HG03103 (cell line): ENCODE measurements around the gene SCN2A.
A peak's percentile ranks its signal among the peaks of the same experiment; 100 is the strongest.

Experiments
- ATAC-seq: cut with Tn5 transposase; IDR thresholded peaks from one replicate; pipeline ENCODE4 v1.9.1; 2021; ENCODE audit warnings: low read depth; ENCODE audit not compliant: unreplicated experiment

Gene SCN2A

GRCh38 chr2:165239230-165239629 is at the start of gene SCN2A:
Gene SCN2A (plus strand): TSS chr2:165239414. CDS start chr2:165295824, 56,410 bp downstream.
- ATAC-seq, result peak; percentile 51

- no peak for ATAC-seq
Observed at GRCh38 chr2:165191096-165191728, 48.0 kb upstream of the SCN2A start.

GRCh38 chr2:165192729-165193128 is 46.5 kb upstream of the SCN2A start:
- ATAC-seq, result peak; percentile 38

- ATAC-seq, result peak; percentile 94
Observed at GRCh38 chr2:165193178-165193777, 45.9 kb upstream of the SCN2A start.

GRCh38 chr2:165196411-165196810 is 42.8 kb upstream of the SCN2A start:
- no peak for ATAC-seq

GRCh38 chr2:165197346-165197745 is 41.9 kb upstream of the SCN2A start:
- no peak for ATAC-seq

- no peak for ATAC-seq
Observed at GRCh38 chr2:165198181-165198580, 41.0 kb upstream of the SCN2A start.

- no peak for ATAC-seq
Observed at GRCh38 chr2:165202239-165202638, 37.0 kb upstream of the SCN2A start.

- ATAC-seq, result no peak
Observed at GRCh38 chr2:165203689-165204559, 35.3 kb upstream of the SCN2A start, which contains the start of gene SCN3A. Gene SCN3A (minus strand): TSS chr2:165204050. CDS start chr2:165176394, 27,656 bp downstream.

- no peak for ATAC-seq
Observed at GRCh38 chr2:165205865-165206264, 33.3 kb upstream of the SCN2A start.

- ATAC-seq, result no peak
Observed at GRCh38 chr2:165208094-165208493, 31.1 kb upstream of the SCN2A start.

GRCh38 chr2:165214093-165214492 is 25.1 kb upstream of the SCN2A start:
- no peak for ATAC-seq

GRCh38 chr2:165219481-165219880 is 19.7 kb upstream of the SCN2A start:
- no peak for ATAC-seq

GRCh38 chr2:165224941-165225340 is 14.3 kb upstream of the SCN2A start:
- no peak for ATAC-seq

GRCh38 chr2:165227571-165227970 is 11.6 kb upstream of the SCN2A start:
- no peak for ATAC-seq

- no peak for ATAC-seq
Observed at GRCh38 chr2:165237056-165237455, 2.2 kb upstream of the SCN2A start.

GRCh38 chr2:165238295-165238694 is 919 bp upstream of the SCN2A start:
- ATAC-seq, result no peak

- no peak for ATAC-seq
Observed at GRCh38 chr2:165239856-165240515, 772 bp downstream of the SCN2A start.

- no peak for ATAC-seq
Observed at GRCh38 chr2:165240916-165241315, 1.7 kb downstream of the SCN2A start.

GRCh38 chr2:165245081-165245793 is 6.0 kb downstream of the SCN2A start:
- no peak for ATAC-seq
